ENCODE results near the gene GAB2. TPM values are rescaled to one million over a fixed set of nuclear protein-coding genes. Genes with fewer than 3 reads are reported as not detected.

GAB2 gene
- total and polyA plus RNA-seq, 12 donors, result 2.4 to 22.4 (median 16.2) TPM

DNA sequence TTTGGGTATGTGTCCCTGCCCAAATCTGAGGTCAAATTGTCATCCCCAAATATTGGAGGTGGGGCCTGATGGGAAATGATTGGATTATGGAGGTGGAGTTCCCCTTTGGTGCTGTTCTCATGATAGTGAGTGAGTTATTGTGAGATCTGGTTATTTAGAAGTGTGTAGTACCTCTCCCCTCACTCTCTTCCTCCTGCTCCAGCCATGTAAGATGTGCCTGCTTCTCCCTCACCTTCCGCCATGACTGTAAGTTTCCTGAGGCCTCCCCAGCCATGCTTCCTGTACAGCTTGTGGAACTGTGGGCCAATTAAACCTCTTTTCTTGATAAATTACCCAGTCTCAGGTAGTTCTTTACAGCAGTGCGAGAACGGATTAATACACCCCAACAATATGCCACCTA is 9.0 kb downstream of the GAB2 start:
- H3K9me3 ChIP-seq (replicated peaks in 1 of 3), result peaks cover 0 to 10% (median 5%) of the 10 kb centered on the region in 3 donors
- no peak for DNase-seq
- H3K27ac ChIP-seq, result no peak overlapping the region
- TF ChIP-seq POLR2A (IDR thresholded peaks at IDR 0.05) (no peak), CTCF (IDR thresholded peaks at IDR 0.05) (no peak)
- peaks cover 0 to 7% of the 10 kb centered on the region in 2 donors for H3K4me1 ChIP-seq (replicated peaks in 1 of 2)
- no peak overlapping the region for H3K4me3 ChIP-seq
- 97 to 100% (median 98%) methylated on average over 3 of the region's 3 CpGs for WGBS, 4 donors
- intact Hi-C loops (cut with DNase I), result loop anchor here in 1 of 2 donors (10.0 kb wide), 1 partner anchor 84 kb away; no protein-coding TSS in a partner anchor
- H3K36me3 ChIP-seq (replicated peaks in 1 of 2), result no peaks in the 10 kb centered on the region
- no peaks in the 10 kb centered on the region for H3K27me3 ChIP-seq

GRCh38 chr11:78406568-78407196 is 10.9 kb downstream of the GAB2 start:
- intact Hi-C loops (cut with DNase I), result loop anchor here in 1 of 2 donors (10.0 kb wide), 1 partner anchor 82 kb away; no protein-coding TSS in a partner anchor
- TF ChIP-seq CTCF (IDR thresholded peaks at IDR 0.05), result no peak
- Histone ChIP-seq H3K27me3 (no peaks in the 10 kb centered on the region), H3K4me3 (no peak overlapping the region), H3K4me1 (replicated peaks in 1 of 2) (peaks cover 0 to 18% of the 10 kb centered on the region in 2 donors), H3K36me3 (replicated peaks in 1 of 2) (no peaks in the 10 kb centered on the region), H3K9me3 (replicated peaks in 1 of 3) (peaks cover 0 to 10% (median 5%) of the 10 kb centered on the region in 3 donors), H3K27ac (no peak overlapping the region)
- no peak for DNase-seq
- 74 to 85% (median 81%) methylated on average over 3 of the region's 3 CpGs for WGBS, 4 donors

DNA sequence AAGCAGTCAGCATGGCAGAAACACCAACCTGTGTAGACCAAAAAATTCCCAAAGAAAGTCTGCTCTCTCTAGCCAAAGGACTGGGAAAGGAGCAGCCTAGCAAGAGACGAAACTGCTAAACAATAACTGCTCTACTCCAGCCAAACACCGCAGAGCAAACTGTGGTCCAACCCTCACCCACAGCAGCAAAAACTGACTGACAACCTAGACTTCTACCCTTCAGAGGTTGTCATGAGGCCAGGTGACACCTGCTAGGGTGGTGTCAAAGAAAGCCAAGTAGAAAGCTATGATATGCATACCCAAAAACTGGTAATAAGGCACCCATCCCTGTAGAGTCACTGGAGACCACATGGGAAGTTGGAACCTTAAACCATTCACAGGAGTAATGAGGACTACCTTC is 11.8 kb downstream of the GAB2 start:
- 75 to 98% (median 93%) methylated on average over 2 of the region's 2 CpGs for WGBS, 4 donors
- peaks cover 0 to 20% of the 10 kb centered on the region in 2 donors for H3K4me1 ChIP-seq (replicated peaks in 1 of 2)
- H3K27ac ChIP-seq, result no peak overlapping the region
- TF ChIP-seq POLR2A (IDR thresholded peaks at IDR 0.05) (no peak), CTCF (IDR thresholded peaks at IDR 0.05) (no peak)
- H3K36me3 ChIP-seq (replicated peaks in 1 of 2), result no peaks in the 10 kb centered on the region
- no peaks in the 10 kb centered on the region for H3K27me3 ChIP-seq
- peaks cover 0 to 10% (median 5%) of the 10 kb centered on the region in 3 donors for H3K9me3 ChIP-seq (replicated peaks in 1 of 3)
- H3K4me3 ChIP-seq, result no peak overlapping the region
- intact Hi-C loops (cut with DNase I), result loop anchor here in 1 of 2 donors (10.0 kb wide), 1 partner anchor 81 kb away; no protein-coding TSS in a partner anchor
- no peak for DNase-seq

GRCh38 chr11:78403781-78404180 is 13.8 kb downstream of the GAB2 start:
- Histone ChIP-seq H3K27ac (no peak overlapping the region), H3K36me3 (replicated peaks in 1 of 2) (no peaks in the 10 kb centered on the region), H3K27me3 (no peaks in the 10 kb centered on the region), H3K9me3 (replicated peaks in 1 of 3) (no peaks in the 10 kb centered on the region), H3K4me1 (replicated peaks in 1 of 2) (peaks cover 0 to 29% of the 10 kb centered on the region in 2 donors), H3K4me3 (no peak overlapping the region)
- WGBS, 4 donors, result 72 to 82% (median 73%) methylated on average over 2 of the region's 2 CpGs
- no peak for DNase-seq
- intact Hi-C loops (cut with DNase I), result loop anchor here in 1 of 2 donors (10.0 kb wide), 1 partner anchor 79 kb away; no protein-coding TSS in a partner anchor
- TF ChIP-seq CTCF (IDR thresholded peaks at IDR 0.05) (no peak), POLR2A (IDR thresholded peaks at IDR 0.05) (no peak)

Measured in adrenal gland (tissue), 12 donors.